Measurements from ENCODE around the gene ZBTB32. TPM values are rescaled to one million over a fixed set of nuclear protein-coding genes. Genes with fewer than 3 reads are reported as not detected.

Gene ZBTB32
- total RNA-seq, 3 donors from 2014 or later = 0.27 TPM; not detected in 2

GRCh38 chr19:35715981-35716800 is 11.8 kb downstream of the ZBTB32 start:
- intact Hi-C loops (cut with DNase I, micrococcal nuclease) = no loop called here

GRCh38 chr19:35716801-35717664 is 12.7 kb downstream of the ZBTB32 start:
- Histone ChIP-seq H3K9me3 (no peaks in the 10 kb centered on the region), H3K4me3 (peak overlapping the region; percentile 85), H3K4me1 (ENCODE audit: low read depth) (peaks cover 21% of the 10 kb centered on the region), H3K36me3 (ENCODE audit: low read depth) (no peaks in the 10 kb centered on the region)
- intact Hi-C loops (cut with DNase I, micrococcal nuclease) = no loop called here
- ATAC-seq (peak; percentile 89), DNase-seq (peak; percentile 93 to 98 (median 95))
- TF ChIP-seq, protein P1, sequence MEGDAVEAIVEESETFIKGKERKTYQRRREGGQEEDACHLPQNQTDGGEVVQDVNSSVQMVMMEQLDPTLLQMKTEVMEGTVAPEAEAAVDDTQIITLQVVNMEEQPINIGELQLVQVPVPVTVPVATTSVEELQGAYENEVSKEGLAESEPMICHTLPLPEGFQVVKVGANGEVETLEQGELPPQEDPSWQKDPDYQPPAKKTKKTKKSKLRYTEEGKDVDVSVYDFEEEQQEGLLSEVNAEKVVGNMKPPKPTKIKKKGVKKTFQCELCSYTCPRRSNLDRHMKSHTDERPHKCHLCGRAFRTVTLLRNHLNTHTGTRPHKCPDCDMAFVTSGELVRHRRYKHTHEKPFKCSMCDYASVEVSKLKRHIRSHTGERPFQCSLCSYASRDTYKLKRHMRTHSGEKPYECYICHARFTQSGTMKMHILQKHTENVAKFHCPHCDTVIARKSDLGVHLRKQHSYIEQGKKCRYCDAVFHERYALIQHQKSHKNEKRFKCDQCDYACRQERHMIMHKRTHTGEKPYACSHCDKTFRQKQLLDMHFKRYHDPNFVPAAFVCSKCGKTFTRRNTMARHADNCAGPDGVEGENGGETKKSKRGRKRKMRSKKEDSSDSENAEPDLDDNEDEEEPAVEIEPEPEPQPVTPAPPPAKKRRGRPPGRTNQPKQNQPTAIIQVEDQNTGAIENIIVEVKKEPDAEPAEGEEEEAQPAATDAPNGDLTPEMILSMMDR (IDR thresholded peaks at IDR 0.05) = peak; percentile 71

More at GRCh38 chr19:35715981-35716800, 11.8 kb downstream of the ZBTB32 start:
- TF ChIP-seq, protein P1 (IDR thresholded peaks at IDR 0.05) = no peak
- no peaks in the 10 kb centered on the region for H3K36me3 ChIP-seq (ENCODE audit: low read depth)
- peak; percentile 37 for ATAC-seq
- H3K9me3 ChIP-seq = no peaks in the 10 kb centered on the region
- peaks cover 21% of the 10 kb centered on the region for H3K4me1 ChIP-seq (ENCODE audit: low read depth)
- H3K4me3 ChIP-seq = peak overlapping the region; percentile 85
- peak; percentile 56 to 82 (median 72) for DNase-seq

GRCh38 chr19:35717665-35718344 is 13.4 kb downstream of the ZBTB32 start, which contains the start of gene KMT2B:
Gene KMT2B (plus strand): TSS chr19:35718003. CDS start chr19:35718019, 16 bp downstream.
- TF ChIP-seq, protein P1 (IDR thresholded peaks at IDR 0.05) = no peak
- Histone ChIP-seq H3K9me3 (no peaks in the 10 kb centered on the region), H3K36me3 (ENCODE audit: low read depth) (peaks cover 2% of the 10 kb centered on the region), H3K4me1 (ENCODE audit: low read depth) (peaks cover 21% of the 10 kb centered on the region), H3K4me3 (peak within 1 kb of the TSS; percentile 85)
- DNase-seq (peak in 1 of 3 donors; percentile 96), ATAC-seq (peak; percentile 74)
- intact Hi-C loops (cut with DNase I, micrococcal nuclease) = no loop called here

DNA sequence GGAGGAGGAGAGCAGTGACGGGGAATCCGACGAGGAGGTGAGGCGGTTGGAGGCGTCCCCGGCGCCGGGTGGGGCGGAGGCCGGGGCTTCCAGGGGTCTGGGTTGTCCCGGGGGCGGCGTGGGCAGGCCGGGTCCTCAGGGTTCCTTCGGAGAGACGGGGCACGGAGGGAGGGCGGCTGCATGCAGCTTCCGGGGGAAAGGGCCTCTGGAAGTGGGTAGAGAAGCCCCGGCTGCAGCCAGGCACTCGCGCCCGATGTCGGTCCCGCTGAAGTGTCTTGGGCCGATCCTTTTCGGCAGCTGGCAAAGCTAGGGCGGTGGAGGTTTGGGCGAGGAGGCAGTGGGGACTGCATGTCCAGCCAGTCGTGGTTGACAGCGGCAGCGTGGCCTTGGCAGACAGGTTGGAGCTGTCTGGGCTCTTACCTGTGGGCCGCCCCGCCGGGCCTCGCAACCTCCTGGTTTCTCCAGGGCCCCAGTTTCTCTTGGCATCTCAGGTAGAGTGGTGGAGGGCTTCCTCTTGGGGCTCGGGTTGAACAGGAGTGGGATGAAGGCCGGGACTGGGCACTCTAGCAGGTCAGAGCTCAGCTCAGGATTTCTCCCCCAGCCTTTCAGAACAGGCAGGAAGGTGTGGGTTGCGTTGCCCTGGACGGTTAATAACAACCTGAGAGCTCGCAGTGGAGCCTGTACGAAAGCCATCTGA is 14.1 kb downstream of the ZBTB32 start:
- H3K4me3 ChIP-seq = peak overlapping the region; percentile 85
- H3K36me3 ChIP-seq (ENCODE audit: low read depth) = peaks cover 7% of the 10 kb centered on the region
- no peaks in the 10 kb centered on the region for H3K9me3 ChIP-seq
- TF ChIP-seq, protein P1 (IDR thresholded peaks at IDR 0.05) = no peak
- intact Hi-C loops (cut with DNase I, micrococcal nuclease) = no loop called here
- DNase-seq (peak; percentile 42 to 78 (median 68)), ATAC-seq (no peak)
- peaks cover 21% of the 10 kb centered on the region for H3K4me1 ChIP-seq (ENCODE audit: low read depth)

Measured in mucosa of descending colon (tissue), 3 donors.